HG03432 (cell line): ENCODE data around the gene GPC2.
A peak's percentile ranks its signal among the peaks of the same experiment; 100 is the strongest.

Experiments
- ATAC-seq: cut with Tn5 transposase; IDR thresholded peaks from one replicate; pipeline ENCODE4 v1.9.1; 2021; ENCODE audit warnings: mild to moderate bottlenecking, moderate library complexity; ENCODE audit not compliant: unreplicated experiment

Gene GPC2

GRCh38 chr7:100171087-100171681 lies 6.0 kb downstream of the GPC2 start:
- ATAC-seq, result no peak

- ATAC-seq, result no peak
These were observed 6.9 kb downstream of the GPC2 start for GRCh38 chr7:100170101-100170897.

- ATAC-seq, result no peak
These were observed 7.9 kb downstream of the GPC2 start for GRCh38 chr7:100169147-100169850.

- no peak for ATAC-seq
These were observed 9.3 kb downstream of the GPC2 start for GRCh38 chr7:100167912-100168323.

GRCh38 chr7:100166970-100167911 lies 9.9 kb downstream of the GPC2 start:
- ATAC-seq, result no peak

- ATAC-seq, result no peak
These were observed 10.8 kb downstream of the GPC2 start for GRCh38 chr7:100166317-100166940.

GRCh38 chr7:100163871-100164270 lies 13.3 kb downstream of the GPC2 start:
- ATAC-seq, result no peak

GRCh38 chr7:100163006-100163531 lies 14.1 kb downstream of the GPC2 start:
- ATAC-seq, result no peak

- no peak for ATAC-seq
These were observed 17.1 kb downstream of the GPC2 start for GRCh38 chr7:100160067-100160466.

- no peak for ATAC-seq
These were observed 18.0 kb downstream of the GPC2 start for GRCh38 chr7:100159099-100159623.

GRCh38 chr7:100158229-100159098 lies 18.7 kb downstream of the GPC2 start, which contains the start of gene TRAPPC14:
Gene TRAPPC14 (minus strand): TSS chr7:100158723. CDS start chr7:100158499, 224 bp downstream.
- ATAC-seq, result peak; percentile 81

- ATAC-seq, result no peak
These were observed 19.6 kb downstream of the GPC2 start for GRCh38 chr7:100157334-100158228.

- ATAC-seq, result no peak
These were observed 20.2 kb downstream of the GPC2 start for GRCh38 chr7:100157069-100157333.

- no peak for ATAC-seq
These were observed 20.7 kb downstream of the GPC2 start for GRCh38 chr7:100156331-100157068.

GRCh38 chr7:100155553-100156317 lies 21.4 kb downstream of the GPC2 start:
- no peak for ATAC-seq

- ATAC-seq, result no peak
These were observed 22.3 kb downstream of the GPC2 start for GRCh38 chr7:100154651-100155491.
